Measurements from ENCODE around the gene RGS10.

RGS10 gene

GRCh38 chr10:119495021-119495505 is 47.5 kb downstream of the RGS10 start:
- no peak for DNase-seq

- DNase-seq, result no peak
These were observed 48.1 kb downstream of the RGS10 start for GRCh38 chr10:119494236-119495020.

- no peak for DNase-seq
These were observed 49.4 kb downstream of the RGS10 start for GRCh38 chr10:119493155-119493554.

GRCh38 chr10:119491966-119492757 is 50.4 kb downstream of the RGS10 start:
- DNase-seq, result no peak

- no peak for DNase-seq
These were observed 52.6 kb downstream of the RGS10 start for GRCh38 chr10:119489991-119490326.

- DNase-seq, result no peak
These were observed 53.8 kb downstream of the RGS10 start for GRCh38 chr10:119488675-119489074.

- DNase-seq, result no peak
These were observed 58.7 kb downstream of the RGS10 start for GRCh38 chr10:119483839-119484238.

GRCh38 chr10:119483001-119483400 is 59.5 kb downstream of the RGS10 start:
- no peak for DNase-seq

- DNase-seq, result no peak
These were observed 60.6 kb downstream of the RGS10 start for GRCh38 chr10:119481781-119482426.

GRCh38 chr10:119480667-119481066 is 61.9 kb downstream of the RGS10 start:
- no peak for DNase-seq

- no peak for DNase-seq
These were observed 63.0 kb downstream of the RGS10 start for GRCh38 chr10:119479532-119479931.

GRCh38 chr10:119478811-119479341 is 63.6 kb downstream of the RGS10 start:
- no peak for DNase-seq

GRCh38 chr10:119478111-119478802 is 64.3 kb downstream of the RGS10 start:
- no peak for DNase-seq

GRCh38 chr10:119477444-119477843 is 65.1 kb downstream of the RGS10 start:
- no peak for DNase-seq

GRCh38 chr10:119474606-119475005 is 67.9 kb downstream of the RGS10 start:
- DNase-seq, result no peak

- no peak for DNase-seq
These were observed 68.7 kb downstream of the RGS10 start for GRCh38 chr10:119473771-119474170.

- no peak for DNase-seq
These were observed 71.4 kb downstream of the RGS10 start for GRCh38 chr10:119470920-119471702.

GRCh38 chr10:119469846-119470245 is 72.7 kb downstream of the RGS10 start:
- no peak for DNase-seq

- DNase-seq, result no peak
These were observed 73.2 kb downstream of the RGS10 start for GRCh38 chr10:119469325-119469707.

GRCh38 chr10:119468542-119469324 is 73.8 kb downstream of the RGS10 start:
- DNase-seq, result no peak

GRCh38 chr10:119466655-119467054 is 75.9 kb downstream of the RGS10 start:
- DNase-seq, result no peak
